Stimulated activated CD4-positive, alpha-beta T cell treated with anti-CD3 and anti-CD28 coated beads, Interleukin-15, amount 100 ng/mL, for 24 hours (primary cell): ENCODE measurements around the gene ANKRD6.
A peak's percentile ranks its signal among the peaks of the same experiment; 100 is the strongest.

Experiments
- DNase-seq: peaks from one replicate; pipeline ENCODE4 v3.0.0-alpha.2; 2020

ANKRD6 gene

DNA sequence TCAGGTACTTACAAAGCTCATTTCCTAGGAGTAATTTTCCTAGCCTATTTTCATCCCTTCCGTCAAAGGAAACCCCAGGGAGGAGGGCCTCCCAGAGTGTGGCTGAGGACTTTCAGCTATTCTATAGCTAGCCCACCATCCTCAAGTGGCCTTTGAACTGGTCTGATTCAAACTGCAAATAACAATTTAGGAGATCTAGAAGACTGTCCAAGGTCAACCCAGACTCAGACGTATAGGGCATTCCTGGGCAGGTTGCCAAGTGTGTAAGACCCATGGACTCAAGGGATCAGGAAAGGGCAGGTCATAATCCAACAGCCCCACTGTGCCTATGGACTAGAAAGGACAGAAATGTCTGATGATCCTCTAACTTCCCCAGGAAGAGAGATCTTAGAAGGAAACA, 18.7 kb upstream of the ANKRD6 start:
- DNase-seq, result no peak

DNA sequence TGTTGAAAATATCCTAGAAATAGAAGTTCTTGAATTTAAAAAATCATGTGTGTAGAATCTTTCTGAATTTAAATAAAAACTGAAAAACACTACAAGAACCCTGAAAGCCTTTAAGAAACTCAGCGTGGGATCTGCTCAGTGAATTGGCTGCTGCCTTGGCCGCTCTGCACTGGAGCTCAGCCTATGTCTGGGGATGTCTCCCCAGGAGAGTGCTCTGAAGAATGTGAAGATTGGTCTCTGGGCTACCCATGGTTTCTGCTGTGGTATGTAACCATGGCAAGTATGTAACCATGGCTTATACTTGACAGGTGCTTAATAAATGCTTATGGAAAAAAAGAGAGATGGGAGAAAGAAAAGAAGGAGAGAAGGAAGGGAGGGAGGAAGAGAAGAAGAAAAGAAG, 17.8 kb upstream of the ANKRD6 start:
- DNase-seq, result no peak

- DNase-seq, result no peak
Measured at GRCh38 chr6:89416796-89417195, 16.2 kb upstream of the ANKRD6 start.

- DNase-seq, result no peak
Measured at GRCh38 chr6:89430201-89430962, 2.6 kb upstream of the ANKRD6 start.

GRCh38 chr6:89433252-89434149, 549 bp downstream of the ANKRD6 start:
- peak; percentile 26 for DNase-seq

DNA sequence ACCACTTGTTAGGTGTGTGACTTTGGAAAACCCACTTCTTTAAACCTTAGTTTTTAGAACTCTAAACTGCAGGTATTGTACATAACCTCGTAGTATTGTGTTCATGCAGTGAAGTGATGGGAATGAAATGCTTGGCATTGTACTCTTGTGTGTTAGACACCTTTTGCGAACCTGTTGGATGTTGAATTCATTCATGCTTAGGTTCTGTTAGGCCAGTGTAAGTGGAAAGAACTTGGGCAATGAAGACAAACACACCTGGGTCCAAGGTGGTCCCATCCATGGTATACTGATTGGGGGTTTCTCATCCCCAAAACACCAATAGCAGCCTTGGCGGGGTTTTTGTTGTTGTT, 1.2 kb downstream of the ANKRD6 start:
- no peak for DNase-seq

DNA sequence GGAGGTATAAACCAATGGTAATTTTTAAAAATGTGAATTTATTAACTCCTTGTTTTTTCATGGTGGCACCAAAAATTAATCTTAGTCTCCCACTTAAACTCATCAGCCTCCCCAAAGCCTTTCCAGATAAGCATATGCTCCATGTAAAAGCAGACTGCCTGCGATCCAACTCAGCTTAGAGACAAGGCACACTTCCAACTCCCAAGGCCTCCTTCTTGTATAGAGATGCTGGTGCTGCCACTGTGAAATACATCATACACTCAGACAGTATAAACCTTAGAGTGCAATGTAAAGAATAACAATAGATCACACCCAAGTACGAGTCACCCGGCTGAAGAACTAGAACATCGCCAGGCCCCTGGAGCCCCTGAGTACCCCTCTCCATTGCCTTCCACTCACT, 2.0 kb downstream of the ANKRD6 start:
- DNase-seq, result no peak

- no peak for DNase-seq
Measured at GRCh38 chr6:89436226-89436625, 3.3 kb downstream of the ANKRD6 start.

GRCh38 chr6:89438248-89438647, 5.3 kb downstream of the ANKRD6 start:
- DNase-seq, result no peak

DNA sequence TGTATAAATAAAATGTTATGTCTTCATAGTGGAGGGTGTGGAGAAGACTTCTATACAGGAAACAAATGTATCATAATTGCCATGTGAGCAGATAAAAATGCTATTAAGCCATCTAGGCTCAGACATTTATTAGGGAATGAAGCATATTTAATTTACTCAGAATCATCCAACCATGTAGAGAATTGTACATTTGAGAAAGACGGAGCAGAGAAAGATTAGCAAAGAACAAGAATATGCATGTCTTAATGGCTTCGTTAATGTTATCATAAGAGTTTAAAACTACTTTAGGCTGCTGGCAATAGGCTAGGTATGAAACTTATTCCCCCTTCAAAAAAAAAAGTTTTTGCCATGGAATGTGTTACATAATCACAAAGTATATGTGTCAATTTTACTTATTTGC, 6.1 kb downstream of the ANKRD6 start:
- DNase-seq, result no peak

GRCh38 chr6:89440200-89440599, 7.2 kb downstream of the ANKRD6 start:
- DNase-seq, result no peak

GRCh38 chr6:89443658-89444057, 10.7 kb downstream of the ANKRD6 start:
- DNase-seq, result no peak

- DNase-seq, result no peak
Measured at GRCh38 chr6:89449193-89449592, 16.2 kb downstream of the ANKRD6 start.

DNA sequence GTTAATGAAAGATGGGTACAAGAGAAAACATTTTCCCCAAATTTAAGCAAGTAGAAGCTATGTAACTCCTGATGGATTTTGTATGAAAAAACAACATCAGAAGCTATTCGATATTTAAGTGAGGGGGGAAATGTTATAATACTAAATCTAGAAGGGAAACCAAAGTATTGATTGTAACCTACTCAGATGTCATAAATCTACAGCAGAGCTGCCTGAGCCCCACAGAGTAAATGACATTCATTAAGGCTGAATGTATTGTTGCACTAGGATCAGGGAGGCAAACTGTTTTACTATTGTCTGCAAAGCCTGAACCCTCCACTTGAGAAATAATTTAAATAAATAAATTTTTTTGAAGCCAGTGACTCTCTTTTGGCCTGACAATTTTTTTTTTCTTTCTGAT, 19.3 kb downstream of the ANKRD6 start:
- DNase-seq, result no peak

- DNase-seq, result no peak
Measured at GRCh38 chr6:89454300-89454699, 21.3 kb downstream of the ANKRD6 start.

DNA sequence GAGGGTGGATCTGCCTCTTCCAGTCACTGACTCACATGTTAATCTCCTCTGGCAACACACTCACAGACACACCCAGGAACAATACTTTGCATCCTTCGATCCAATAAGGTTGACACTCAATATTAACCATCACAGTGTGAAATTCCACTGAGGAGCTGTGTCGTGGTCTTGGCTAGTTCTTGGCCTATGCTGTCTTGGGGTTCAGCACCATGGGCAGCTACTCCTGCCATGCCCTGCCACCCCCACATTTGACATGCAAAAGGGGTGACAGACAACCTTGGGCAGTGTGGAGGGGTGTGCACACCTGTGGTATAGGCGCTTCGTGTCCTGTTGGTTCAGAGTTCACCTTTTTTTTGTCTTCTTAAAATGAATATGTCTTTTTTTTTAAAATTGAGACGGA, 25.8 kb downstream of the ANKRD6 start:
- DNase-seq, result no peak

DNA sequence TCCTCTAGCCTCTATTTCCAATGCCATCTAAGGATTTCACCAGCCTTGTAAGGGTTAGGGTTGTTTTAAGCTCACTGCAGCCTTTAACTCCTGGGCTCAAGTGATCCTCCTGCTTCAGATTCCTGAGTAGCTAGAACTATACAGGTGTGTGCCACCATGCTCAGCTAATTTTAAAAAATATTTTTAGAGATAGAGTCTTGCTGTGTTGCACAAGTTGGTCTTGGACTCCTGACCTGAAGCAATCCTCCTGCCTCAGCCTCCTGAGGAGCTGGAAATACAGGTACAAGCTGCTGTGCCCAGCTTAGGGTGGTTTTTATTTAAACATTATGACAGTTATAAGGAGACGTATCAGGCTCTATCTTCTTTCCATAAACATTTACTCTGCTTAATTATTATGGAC, 26.5 kb downstream of the ANKRD6 start:
- no peak for DNase-seq

DNA sequence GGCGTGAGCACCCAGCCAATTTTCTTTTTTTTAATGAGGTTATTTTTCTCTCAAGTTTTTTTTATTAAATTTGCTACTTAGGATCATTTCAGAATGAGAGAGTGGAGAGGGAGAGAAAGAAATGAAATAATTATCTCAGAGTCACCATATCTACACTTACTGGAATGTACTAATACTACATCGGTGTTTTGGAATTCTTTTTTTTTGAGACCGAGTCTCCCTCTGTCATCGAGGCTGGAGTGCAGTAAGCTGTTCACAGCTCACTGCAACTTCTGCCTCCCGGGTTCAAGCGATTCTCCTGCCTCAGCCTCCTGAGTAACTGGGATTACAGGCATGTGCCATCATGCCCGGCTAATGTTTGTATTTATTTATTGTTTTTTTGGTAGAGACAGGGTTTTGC, 27.8 kb downstream of the ANKRD6 start:
- no peak for DNase-seq

- DNase-seq, result no peak
Measured at GRCh38 chr6:89462503-89462902, 29.6 kb downstream of the ANKRD6 start.

- no peak for DNase-seq
Measured at GRCh38 chr6:89464295-89464694, 31.3 kb downstream of the ANKRD6 start.

DNA sequence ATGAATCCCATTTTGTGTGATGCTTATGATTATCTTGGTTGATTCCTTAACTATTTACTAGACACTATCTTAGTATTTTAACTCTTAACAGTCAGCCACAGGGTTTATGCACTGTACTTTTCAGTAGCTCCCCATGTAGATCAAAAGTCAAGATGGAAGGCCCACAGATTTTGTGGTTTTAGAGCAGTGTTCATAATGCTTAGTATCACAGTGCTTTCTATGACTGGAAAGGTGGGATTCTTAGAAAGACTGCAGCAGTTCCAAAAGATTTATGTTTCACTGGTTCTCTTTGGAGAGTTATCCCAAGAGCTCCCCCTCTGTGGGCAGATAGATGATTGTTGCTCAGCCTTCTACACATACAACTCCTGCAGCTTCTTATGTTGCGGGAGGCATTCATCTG, 34.5 kb downstream of the ANKRD6 start:
- DNase-seq, result no peak

DNA sequence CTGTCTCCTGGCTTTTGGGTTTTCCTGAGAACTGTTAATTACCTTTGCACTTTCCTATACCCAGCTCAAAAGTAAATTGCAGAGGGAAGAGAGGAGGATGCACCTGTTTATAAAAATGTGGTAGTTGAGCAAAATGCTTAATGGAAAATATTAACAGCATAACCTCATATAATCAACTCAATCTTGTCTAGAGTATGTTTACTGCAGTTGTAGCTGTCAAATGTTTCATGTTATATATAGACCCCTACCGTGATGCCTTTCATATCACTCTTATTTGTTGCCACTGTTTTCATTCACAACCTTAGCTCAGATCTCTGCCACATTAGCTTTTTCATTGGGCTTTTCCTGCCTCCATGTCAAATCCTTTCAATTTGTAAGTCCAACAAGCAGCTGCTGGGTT, 36.0 kb downstream of the ANKRD6 start:
- DNase-seq, result no peak

GRCh38 chr6:89471287-89471867, 38.4 kb downstream of the ANKRD6 start:
- DNase-seq, result no peak

GRCh38 chr6:89475101-89475500, 42.1 kb downstream of the ANKRD6 start:
- no peak for DNase-seq
